GM12872 (cell line): ENCODE measurements around the gene PPP2R3A.

Source experiments
- CTCF ChIP-seq: IDR thresholded peaks from 3 replicates; pipeline ENCODE4 v1.5.1; 2011; ENCODE audit warnings: low read depth, mild to moderate bottlenecking, low read length, moderate library complexity; ENCODE audit not compliant: insufficient read depth

The PPP2R3A gene

GRCh38 chr3:136142592-136142991 lies 177.1 kb downstream of the PPP2R3A start:
- no peak for TF ChIP-seq CTCF

DNA sequence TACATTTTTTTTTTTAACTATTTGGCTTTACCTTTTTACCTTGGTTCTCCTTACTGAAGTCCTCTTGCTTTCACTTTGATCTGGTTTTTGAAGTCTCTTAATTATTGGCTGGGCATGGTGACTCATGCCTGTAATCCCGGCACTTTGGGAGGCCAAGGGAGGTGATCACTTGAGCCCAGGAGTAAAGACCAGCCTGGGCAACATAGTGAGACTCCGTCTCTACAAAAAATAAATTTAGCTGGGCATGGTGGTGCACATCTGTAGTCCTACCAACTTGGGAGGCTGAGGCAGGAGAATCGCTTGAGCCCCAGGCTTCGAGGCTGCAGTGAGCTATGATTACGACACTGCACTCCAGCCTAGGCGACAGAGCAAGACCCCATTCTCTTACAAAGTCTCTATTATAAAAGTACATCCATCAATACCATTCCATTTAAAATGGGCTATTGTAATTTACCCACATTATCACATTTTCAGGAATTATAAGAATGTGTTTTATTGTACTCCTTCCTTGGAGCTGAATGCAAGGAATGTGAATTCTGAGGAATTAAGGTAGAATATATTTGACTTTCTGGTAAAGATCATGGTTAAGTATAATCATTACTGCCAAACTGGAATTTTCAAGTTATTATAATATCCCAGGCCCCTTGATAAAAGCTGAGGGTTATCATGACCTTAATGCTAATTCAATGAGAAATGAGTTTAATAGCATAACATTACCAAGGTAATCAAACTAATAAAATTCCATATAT lies 181.6 kb downstream of the PPP2R3A start:
- TF ChIP-seq CTCF, result no peak

DNA sequence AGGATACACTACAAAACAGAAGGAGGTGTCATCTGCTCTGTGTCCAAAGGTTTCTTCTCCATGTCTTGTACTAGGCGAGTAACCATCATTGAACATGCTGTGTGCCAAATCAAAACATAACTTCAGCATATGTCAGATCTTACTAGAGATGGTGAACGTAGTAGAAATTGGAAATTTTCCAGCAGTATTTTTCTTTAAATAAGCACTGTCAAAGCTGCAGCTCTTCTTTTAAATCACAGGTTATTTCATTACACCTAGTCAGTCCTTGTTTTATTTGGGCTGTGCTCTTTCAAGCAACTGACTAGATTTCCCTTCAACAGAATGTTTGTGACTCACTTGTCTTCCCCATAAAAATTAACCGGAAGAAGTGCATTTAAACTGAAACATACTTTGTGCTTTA lies 184.1 kb downstream of the PPP2R3A start:
- TF ChIP-seq CTCF, result no peak

DNA sequence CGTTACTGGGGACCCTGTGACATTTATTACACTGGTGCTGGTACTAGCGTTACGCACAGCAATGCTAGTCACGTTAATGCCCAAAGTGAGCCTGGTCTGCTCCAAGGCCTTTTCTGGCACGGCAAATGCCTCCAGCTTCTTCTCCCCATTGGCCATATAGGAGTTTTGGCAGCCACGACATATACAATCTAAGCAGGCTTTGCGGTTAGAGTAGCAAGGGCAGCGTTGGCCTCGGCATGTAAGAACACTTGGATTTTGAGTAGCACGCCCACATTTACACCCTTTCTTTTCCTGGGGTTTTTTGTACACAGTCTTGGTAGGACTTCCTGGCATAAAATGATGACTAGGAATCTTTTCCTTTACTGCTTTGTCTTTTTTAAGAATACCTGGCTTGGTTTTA lies 185.7 kb downstream of the PPP2R3A start:
- TF ChIP-seq CTCF, result no peak

DNA sequence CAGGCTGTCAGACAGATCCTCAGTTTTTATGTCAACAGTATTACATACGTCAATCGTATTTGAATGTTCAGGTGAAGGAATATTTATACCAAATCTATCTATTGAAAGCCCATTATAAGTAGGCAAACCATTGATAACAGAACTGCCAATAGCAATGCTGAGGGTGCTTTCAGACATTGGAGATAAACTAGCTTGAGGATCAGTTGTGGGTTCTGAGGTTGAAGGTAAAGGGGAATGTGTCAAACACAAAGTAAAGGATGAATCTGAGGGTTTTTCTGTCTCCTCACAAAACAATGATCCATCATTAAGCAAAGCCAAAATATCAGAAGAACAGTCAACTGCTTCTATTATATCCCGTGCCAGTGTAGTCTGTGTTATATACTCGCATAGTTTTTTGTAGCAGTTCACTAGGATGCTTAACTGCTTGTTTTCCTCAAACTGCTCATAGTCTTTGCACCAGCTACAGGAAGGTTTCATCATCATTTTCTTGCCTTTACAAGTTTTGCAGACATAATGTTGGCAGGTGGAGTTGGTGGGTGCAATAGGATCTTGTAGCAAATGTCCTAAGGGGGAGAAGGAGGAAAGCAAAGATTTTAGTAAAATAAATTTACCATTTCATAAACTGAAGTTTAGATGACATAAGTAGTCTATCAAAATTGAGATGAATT lies 186.8 kb downstream of the PPP2R3A start:
- no peak for TF ChIP-seq CTCF

- TF ChIP-seq CTCF, result no peak
These were observed 187.4 kb downstream of the PPP2R3A start for GRCh38 chr3:136152963-136153362.

GRCh38 chr3:136161516-136161915 lies 196.0 kb downstream of the PPP2R3A start:
- no peak for TF ChIP-seq CTCF
